Measurements from ENCODE around the gene CEP72.
"Not testable (repeated sequence)": the region's sequence is repeated elsewhere in the genome, so short reads cannot be mapped to it uniquely, and the experiment has no call there.

GRCh38 chr5:696191-696590 is 84.1 kb downstream of the CEP72 start:
- TF ChIP-seq, protein P1, sequence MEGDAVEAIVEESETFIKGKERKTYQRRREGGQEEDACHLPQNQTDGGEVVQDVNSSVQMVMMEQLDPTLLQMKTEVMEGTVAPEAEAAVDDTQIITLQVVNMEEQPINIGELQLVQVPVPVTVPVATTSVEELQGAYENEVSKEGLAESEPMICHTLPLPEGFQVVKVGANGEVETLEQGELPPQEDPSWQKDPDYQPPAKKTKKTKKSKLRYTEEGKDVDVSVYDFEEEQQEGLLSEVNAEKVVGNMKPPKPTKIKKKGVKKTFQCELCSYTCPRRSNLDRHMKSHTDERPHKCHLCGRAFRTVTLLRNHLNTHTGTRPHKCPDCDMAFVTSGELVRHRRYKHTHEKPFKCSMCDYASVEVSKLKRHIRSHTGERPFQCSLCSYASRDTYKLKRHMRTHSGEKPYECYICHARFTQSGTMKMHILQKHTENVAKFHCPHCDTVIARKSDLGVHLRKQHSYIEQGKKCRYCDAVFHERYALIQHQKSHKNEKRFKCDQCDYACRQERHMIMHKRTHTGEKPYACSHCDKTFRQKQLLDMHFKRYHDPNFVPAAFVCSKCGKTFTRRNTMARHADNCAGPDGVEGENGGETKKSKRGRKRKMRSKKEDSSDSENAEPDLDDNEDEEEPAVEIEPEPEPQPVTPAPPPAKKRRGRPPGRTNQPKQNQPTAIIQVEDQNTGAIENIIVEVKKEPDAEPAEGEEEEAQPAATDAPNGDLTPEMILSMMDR (IDR thresholded peaks at IDR 0.05), result not testable (repeated sequence)
- not testable (repeated sequence) for TF ChIP-seq POLR2A (IDR thresholded peaks at IDR 0.05)
